Fibroblast of the conjunctiva (primary cell): ENCODE data around the gene ETFBKMT.
"Not testable (repeated sequence)": the region's sequence is repeated elsewhere in the genome, so short reads cannot be mapped to it uniquely, and the experiment has no call there.

ENCODE experiments used
- DNase-seq: peaks from one replicate; pipeline ENCODE4 v3.0.0-alpha.2; 2010; ENCODE audit warnings: low read depth

ETFBKMT gene

DNA sequence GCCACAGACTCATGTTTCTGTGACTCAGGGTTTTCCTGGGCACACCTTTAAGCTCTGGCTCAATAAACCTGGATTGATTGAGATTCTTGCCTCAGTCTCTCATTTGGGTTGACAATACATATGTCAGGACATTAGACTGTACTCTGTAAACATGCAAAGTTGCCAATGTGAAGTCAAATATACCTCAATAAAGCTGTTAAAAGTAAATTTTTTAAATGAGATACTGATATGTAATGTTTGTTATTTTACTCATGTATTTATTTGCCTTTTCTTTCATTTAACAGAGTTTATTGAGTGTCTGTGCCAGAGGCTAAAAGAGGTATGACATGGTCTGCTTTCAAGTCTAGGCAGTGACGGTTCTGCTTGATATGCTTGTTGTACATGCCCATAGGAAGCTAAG lies 3.7 kb upstream of the ETFBKMT start:
- DNase-seq, result no peak

GRCh38 chr12:31658471-31659086 lies 909 bp upstream of the ETFBKMT start:
- DNase-seq, result no peak

DNA sequence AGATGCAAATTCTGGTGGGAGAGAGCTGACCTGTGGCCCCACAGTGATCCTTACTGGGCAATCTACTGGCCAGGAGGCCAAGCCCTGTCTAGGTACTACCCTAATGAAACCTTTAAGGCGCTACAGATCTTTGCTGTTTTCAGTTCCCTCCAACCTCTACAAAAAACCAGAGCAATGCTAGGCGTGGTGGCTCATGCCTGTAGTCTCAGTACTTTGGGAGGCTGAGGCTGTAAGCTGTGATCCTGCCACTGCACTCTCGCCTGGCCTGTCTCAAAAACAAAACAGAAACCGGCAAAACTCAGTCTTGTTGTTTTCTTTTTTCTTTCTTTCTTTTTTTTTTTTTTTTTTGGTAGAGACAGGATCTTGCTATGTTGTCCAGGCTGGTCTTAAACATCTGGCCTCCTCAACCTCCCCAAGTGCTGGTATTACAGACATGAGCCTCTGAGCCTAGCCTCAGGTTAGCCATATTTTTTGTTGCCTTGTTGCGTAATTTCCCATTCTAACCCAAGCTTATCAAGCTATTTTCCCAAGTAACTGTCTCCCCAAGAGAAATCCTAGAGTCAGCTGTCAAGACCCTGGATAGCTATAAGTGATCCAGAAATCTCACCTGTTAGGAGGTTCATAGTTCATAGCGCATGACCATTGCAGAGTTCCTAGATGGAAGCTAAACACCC lies 2.8 kb downstream of the ETFBKMT start:
- DNase-seq, result no peak

- DNase-seq, result no peak
These were observed 4.1 kb downstream of the ETFBKMT start for GRCh38 chr12:31663576-31663975.

DNA sequence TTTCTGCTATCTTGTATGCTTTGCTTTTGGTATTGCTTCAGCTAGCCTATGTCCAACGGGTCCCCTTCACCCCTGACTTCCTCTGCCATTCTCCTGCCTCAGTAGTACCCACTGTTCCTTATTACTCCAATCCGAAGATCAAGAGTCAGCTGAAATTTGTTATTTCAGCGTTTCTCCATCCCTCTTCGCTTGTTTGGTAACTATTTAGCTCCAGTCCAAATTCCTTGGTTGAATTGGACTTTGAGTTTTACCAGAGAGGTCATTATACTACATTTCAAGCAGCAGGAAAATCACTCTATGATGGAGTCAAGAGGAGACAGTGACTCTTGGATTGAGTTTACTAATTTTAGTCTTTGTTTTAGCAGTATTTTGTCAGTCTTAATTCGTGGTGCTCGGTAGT lies 4.5 kb downstream of the ETFBKMT start:
- no peak for DNase-seq

DNA sequence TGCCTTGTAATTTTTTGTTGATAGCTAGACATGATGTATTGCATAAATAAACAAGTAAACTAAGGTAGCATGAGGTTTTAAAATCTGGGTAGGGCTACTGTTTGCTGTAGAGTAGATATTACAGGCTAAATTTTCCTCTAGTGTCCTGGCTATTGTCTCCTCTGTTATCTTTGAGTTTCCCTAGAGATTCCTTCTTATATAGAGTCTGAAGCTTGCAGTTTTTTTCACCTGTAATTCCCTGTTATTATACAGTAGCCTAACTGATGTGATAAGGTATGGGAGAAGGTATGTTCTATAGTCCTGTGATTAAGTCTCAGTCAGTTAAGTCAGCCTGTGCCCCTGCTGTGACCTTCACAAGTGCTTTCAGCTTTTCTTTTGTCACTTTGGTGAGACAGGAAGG lies 9.5 kb downstream of the ETFBKMT start:
- DNase-seq, result no peak

GRCh38 chr12:31669582-31669981 lies 10.1 kb downstream of the ETFBKMT start:
- DNase-seq, result not testable (repeated sequence)

GRCh38 chr12:31672521-31672920 lies 13.0 kb downstream of the ETFBKMT start:
- no peak for DNase-seq

DNA sequence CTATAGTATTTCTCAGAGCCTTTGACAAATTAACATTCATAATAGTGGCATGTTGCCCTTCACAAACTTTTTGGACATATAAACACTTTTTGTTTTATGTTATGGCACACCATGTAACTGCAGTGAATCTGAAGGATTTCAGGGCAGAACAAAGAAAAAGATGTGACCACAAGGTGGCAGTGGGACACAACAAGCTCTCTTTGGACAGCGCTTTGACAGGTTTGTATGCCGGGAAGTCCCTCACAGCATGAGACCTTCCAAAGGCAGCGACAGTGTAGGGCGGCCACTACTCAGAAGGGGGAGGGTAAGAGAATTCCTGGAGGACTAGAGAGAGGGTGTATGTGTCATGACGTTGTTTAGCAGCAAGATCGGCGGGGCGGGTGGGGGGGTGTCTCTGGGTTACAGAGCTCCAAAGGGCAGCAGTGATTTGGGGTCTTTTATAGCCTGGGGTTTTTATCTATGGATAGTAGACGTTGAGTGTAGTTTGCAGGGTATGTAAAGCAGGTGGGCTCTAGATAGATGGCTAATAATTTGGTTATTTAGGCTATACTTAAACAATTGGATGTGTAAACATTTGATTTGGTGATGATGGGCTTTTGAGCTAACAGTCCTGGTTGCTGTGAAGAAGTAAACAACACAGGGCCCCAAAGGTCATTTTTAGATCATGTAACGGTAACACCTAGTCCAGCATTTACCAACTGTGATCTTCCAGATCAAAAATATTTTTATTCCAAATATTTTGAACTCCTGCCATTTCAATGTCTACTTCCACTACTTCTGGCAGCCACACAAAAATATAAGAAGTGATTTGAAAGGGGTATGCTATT lies 22.9 kb downstream of the ETFBKMT start:
- peak; percentile 62 for DNase-seq

- DNase-seq, result no peak
These were observed 26.3 kb downstream of the ETFBKMT start for GRCh38 chr12:31685801-31686200.

DNA sequence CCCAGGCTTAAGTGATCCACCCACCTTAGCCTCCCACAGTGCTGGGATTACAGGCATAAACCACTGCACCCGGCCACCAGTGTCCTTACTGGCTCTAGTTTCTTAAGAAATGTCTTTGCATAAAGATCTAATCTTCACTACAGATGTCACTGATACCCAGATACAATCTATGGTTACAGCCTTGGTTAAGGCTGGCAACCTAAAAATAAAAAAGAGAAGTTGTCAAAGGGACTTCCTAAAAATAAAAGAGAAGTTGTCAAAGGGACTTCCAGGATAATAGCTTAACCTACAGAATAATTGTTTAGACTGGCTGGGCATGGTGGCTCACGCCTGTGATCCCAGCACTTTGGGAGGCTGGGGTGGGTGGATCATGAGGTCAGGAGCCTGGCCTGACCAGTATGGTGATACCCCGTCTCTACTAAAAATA lies 27.6 kb downstream of the ETFBKMT start:
- DNase-seq, result no peak

DNA sequence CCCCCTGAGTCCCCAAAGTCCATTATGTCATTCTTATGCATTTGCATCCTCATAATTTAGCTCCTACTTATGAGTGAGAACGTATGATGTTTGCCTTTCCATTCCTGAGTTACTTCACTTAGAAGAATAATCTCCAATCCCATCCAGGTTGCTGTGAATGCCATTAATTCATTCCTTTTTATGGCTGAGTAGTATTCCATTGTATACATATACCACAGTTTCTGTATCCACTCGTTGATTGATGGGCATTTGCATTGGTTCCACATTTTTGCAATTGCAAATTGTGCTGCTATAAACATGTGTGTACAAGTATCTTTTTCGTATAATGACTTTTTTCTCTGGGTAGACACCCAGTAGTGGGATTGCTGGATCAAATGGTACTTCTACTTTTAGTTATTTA lies 30.4 kb downstream of the ETFBKMT start:
- not testable (repeated sequence) for DNase-seq

GRCh38 chr12:31702047-31702446 lies 42.6 kb downstream of the ETFBKMT start:
- no peak for DNase-seq

- DNase-seq, result no peak
These were observed 46.1 kb downstream of the ETFBKMT start for GRCh38 chr12:31705621-31706020.

DNA sequence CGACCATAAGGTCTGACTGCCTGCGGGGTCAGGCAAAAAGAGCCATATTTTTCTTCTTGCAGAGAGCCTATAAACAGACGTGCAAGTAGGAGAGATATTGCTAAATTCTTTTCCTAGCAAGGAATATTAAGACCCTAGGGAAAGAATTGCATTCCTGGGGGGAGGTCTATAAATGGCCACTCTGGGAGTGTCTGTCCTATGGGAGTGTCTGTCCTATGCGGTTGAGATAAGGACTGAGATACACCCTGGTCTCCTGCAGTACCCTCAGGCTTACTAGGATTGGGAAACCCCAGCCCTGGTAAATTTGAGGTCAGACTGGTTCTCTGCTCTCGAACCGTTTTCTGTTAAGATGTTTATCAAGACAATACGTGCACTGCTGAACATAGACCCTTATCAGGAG lies 48.6 kb downstream of the ETFBKMT start:
- DNase-seq, result not testable (repeated sequence)

- no peak for DNase-seq
These were observed 50.7 kb downstream of the ETFBKMT start for GRCh38 chr12:31710021-31710818.

GRCh38 chr12:31712877-31713276 lies 53.4 kb downstream of the ETFBKMT start:
- no peak for DNase-seq

GRCh38 chr12:31714406-31715271 lies 55.2 kb downstream of the ETFBKMT start:
- DNase-seq, result no peak

- DNase-seq, result no peak
These were observed 55.9 kb downstream of the ETFBKMT start for GRCh38 chr12:31715283-31715825.

- DNase-seq, result not testable (repeated sequence)
These were observed 57.5 kb downstream of the ETFBKMT start for GRCh38 chr12:31716998-31717397.
